Measurements from ENCODE around the gene NLRP1. TPM values are rescaled to one million over a fixed set of nuclear protein-coding genes. Genes with fewer than 3 reads are reported as not detected.

NLRP1 gene
- total and polyA plus RNA-seq, 2 experiments from 2014 or later = 42.9 to 64.8 TPM

- Histone ChIP-seq H3K4me2 (no peak overlapping the region), H3K79me2 (no peaks in the 10 kb centered on the region), H3K36me3 (replicated peaks; ENCODE audit: insufficient read depth, low read depth) (no peaks in the 10 kb centered on the region), H3K4me1 (ENCODE audit: insufficient read depth) (no peaks in the 10 kb centered on the region), H4K20me1 (ENCODE audit: insufficient read depth, poor library complexity, severe bottlenecking) (no peaks in the 10 kb centered on the region), H3K9me3 (ENCODE audit: low read depth) (no peaks in the 10 kb centered on the region), H3K9me2 (replicated peaks; ENCODE audit: insufficient read depth) (no peaks in the 10 kb centered on the region), H3K4me3 (no peak overlapping the region), H3K27ac (no peak overlapping the region), H3K27me3 (no peaks in the 10 kb centered on the region), H2AFZ (no peak overlapping the region)
- TF ChIP-seq EZH2 (IDR thresholded peaks at IDR 0.05; ENCODE audit: borderline replicate concordance) = no peak
- TF ChIP-seq EZH2phosphoT487 (IDR thresholded peaks at IDR 0.05; ENCODE audit: low read depth, severe bottlenecking, unreplicated experiment) = no peak
- no peak for TF ChIP-seq CTCF (IDR thresholded peaks at IDR 0.05; ENCODE audit: poor library complexity)
- 65% methylated on average over 11 of the region's 17 CpGs for WGBS (ENCODE audit: low lambda C conversion rate, missing lambda C conversion rate)
- DNase-seq (ENCODE audit: low spot score) = no peak
These were observed 72.7 kb downstream of the NLRP1 start for GRCh38 chr17:5511401-5512225.

- H3K79me2 ChIP-seq = no peaks in the 10 kb centered on the region
- H3K9me2 ChIP-seq (replicated peaks; ENCODE audit: insufficient read depth) = no peaks in the 10 kb centered on the region
- H2AFZ ChIP-seq = no peak overlapping the region
- H3K4me3 ChIP-seq = no peak overlapping the region
- H3K9me3 ChIP-seq (ENCODE audit: low read depth) = no peaks in the 10 kb centered on the region
- H4K20me1 ChIP-seq (ENCODE audit: insufficient read depth, poor library complexity, severe bottlenecking) = no peaks in the 10 kb centered on the region
- H3K27me3 ChIP-seq = no peaks in the 10 kb centered on the region
- no peak for TF ChIP-seq CTCF (IDR thresholded peaks at IDR 0.05; ENCODE audit: poor library complexity)
- no peak for TF ChIP-seq EZH2 (IDR thresholded peaks at IDR 0.05; ENCODE audit: borderline replicate concordance)
- no peak for TF ChIP-seq EZH2phosphoT487 (IDR thresholded peaks at IDR 0.05; ENCODE audit: low read depth, severe bottlenecking, unreplicated experiment)
- H3K27ac ChIP-seq = no peak overlapping the region
- no peaks in the 10 kb centered on the region for H3K36me3 ChIP-seq (replicated peaks; ENCODE audit: insufficient read depth, low read depth)
- WGBS (ENCODE audit: low lambda C conversion rate, missing lambda C conversion rate) = 91% methylated on average over 8 of the region's 8 CpGs
- H3K4me1 ChIP-seq (ENCODE audit: insufficient read depth) = no peaks in the 10 kb centered on the region
- no peak overlapping the region for H3K4me2 ChIP-seq
- no peak for DNase-seq (ENCODE audit: low spot score)
These were observed 73.5 kb downstream of the NLRP1 start for GRCh38 chr17:5510771-5511170.

GRCh38 chr17:5509482-5509881 lies 74.8 kb downstream of the NLRP1 start:
- Histone ChIP-seq H3K4me1 (ENCODE audit: insufficient read depth) (no peaks in the 10 kb centered on the region), H3K36me3 (replicated peaks; ENCODE audit: insufficient read depth, low read depth) (no peaks in the 10 kb centered on the region), H3K4me3 (no peak overlapping the region), H3K9me3 (ENCODE audit: low read depth) (no peaks in the 10 kb centered on the region), H3K79me2 (no peaks in the 10 kb centered on the region), H3K9me2 (replicated peaks; ENCODE audit: insufficient read depth) (no peaks in the 10 kb centered on the region), H3K27me3 (no peaks in the 10 kb centered on the region), H2AFZ (no peak overlapping the region), H3K4me2 (no peak overlapping the region), H4K20me1 (ENCODE audit: insufficient read depth, poor library complexity, severe bottlenecking) (no peaks in the 10 kb centered on the region), H3K27ac (no peak overlapping the region)
- no peak for TF ChIP-seq CTCF (IDR thresholded peaks at IDR 0.05; ENCODE audit: poor library complexity)
- no peak for TF ChIP-seq EZH2phosphoT487 (IDR thresholded peaks at IDR 0.05; ENCODE audit: low read depth, severe bottlenecking, unreplicated experiment)
- no peak for TF ChIP-seq EZH2 (IDR thresholded peaks at IDR 0.05; ENCODE audit: borderline replicate concordance)
- 72% methylated on average over 8 of the region's 8 CpGs for WGBS (ENCODE audit: low lambda C conversion rate, missing lambda C conversion rate)
- DNase-seq (ENCODE audit: low spot score) = no peak
